GM18505 (cell line): ENCODE data around the gene PCF11.
"Not testable (repeated sequence)": the region's sequence is repeated elsewhere in the genome, so short reads cannot be mapped to it uniquely, and the experiment has no call there.

Experiments used
- ATAC-seq: cut with Tn5 transposase; IDR thresholded peaks from one replicate; pipeline ENCODE4 v1.9.1; 2021; ENCODE audit not compliant: unreplicated experiment
- POLR2A ChIP-seq: IDR thresholded peaks from 4 replicates; pipeline ENCODE4 v1.6.1; 2011; ENCODE audit warnings: borderline replicate concordance; ENCODE audit not compliant: insufficient read depth, insufficient read length; ENCODE audit errors: extremely low read depth

The PCF11 gene

GRCh38 chr11:83132191-83132590, 24.7 kb upstream of the PCF11 start:
- no peak for TF ChIP-seq POLR2A
- no peak for ATAC-seq

DNA sequence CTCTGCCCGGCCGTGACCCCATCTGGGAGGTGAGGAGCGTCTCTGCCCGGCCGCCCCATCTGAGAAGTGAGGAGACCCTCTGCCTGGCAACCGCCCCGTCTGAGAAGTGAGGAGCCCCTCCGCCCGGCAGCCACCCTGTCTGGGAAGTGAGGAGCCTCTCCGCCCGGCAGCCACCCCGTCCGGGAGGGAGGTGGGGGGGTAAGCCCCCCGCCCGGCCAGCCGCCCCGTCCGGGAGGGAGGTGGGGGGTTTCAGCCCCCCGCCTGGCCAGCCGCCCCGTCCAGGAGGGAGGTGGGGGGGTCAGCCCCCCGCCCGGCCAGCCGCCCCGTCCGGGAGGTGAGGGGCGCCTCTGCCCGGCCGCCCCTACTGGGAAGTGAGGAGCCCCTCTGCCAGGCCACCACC, 23.7 kb upstream of the PCF11 start:
- ATAC-seq, result not testable (repeated sequence)

GRCh38 chr11:83139310-83139709, 17.6 kb upstream of the PCF11 start:
- TF ChIP-seq POLR2A, result no peak
- ATAC-seq, result no peak

DNA sequence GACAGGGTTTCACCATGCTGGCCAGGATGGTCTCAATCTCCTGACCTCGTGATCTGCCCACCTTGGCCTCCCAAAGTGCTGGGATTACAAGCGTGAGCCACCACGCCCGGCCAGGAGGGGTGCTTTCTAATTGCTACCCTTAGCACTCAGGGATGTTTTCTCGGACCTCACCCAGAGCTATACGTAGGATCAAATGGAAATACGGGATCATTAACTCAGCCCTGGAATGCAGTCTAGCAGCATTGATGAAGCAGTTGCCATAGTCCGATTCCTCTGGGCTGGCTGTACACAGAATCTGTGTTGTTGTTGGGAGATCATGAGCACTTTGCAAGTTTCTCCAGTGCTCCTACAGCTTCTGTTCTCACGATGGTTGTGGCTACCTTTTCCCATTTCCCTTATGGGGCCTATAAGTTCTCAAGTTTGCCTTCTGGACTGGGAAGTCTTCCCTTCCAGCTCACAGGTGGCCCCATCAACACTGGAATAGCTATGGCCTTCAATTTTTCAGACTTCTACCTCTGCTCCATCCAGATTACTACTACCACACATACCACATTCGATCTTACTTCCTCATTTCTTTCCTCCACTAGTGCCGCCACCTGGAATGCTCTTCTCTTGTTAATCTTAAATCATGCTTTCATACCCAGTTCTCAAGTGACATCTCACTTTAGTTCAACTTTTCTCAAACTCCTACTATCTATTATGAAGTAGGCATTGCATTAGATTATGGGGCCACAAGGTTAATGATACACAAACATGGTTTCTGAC, 16.1 kb upstream of the PCF11 start:
- peak; percentile 94 for ATAC-seq
- TF ChIP-seq POLR2A, result no peak

GRCh38 chr11:83147895-83148294, 9.0 kb upstream of the PCF11 start:
- no peak for TF ChIP-seq POLR2A
- no peak for ATAC-seq

DNA sequence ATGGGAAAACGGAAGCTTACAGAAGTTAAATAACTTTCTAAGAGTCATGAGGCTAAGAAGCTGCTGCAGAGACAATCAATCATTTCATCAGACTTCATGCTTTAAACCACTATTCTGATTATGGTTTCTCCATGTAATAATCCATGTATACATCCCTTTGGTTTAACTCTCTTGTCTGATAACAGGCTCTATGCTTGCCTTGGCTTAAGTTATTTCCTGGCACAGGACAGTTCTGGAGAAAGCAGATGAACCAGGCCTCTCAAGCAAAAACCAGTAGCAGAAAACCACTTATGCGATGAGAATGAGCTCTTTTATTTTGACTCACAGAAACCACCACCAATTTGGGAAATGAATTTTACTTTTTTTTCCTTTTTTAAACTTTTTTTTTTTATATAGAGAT, 6.5 kb upstream of the PCF11 start:
- ATAC-seq, result no peak

DNA sequence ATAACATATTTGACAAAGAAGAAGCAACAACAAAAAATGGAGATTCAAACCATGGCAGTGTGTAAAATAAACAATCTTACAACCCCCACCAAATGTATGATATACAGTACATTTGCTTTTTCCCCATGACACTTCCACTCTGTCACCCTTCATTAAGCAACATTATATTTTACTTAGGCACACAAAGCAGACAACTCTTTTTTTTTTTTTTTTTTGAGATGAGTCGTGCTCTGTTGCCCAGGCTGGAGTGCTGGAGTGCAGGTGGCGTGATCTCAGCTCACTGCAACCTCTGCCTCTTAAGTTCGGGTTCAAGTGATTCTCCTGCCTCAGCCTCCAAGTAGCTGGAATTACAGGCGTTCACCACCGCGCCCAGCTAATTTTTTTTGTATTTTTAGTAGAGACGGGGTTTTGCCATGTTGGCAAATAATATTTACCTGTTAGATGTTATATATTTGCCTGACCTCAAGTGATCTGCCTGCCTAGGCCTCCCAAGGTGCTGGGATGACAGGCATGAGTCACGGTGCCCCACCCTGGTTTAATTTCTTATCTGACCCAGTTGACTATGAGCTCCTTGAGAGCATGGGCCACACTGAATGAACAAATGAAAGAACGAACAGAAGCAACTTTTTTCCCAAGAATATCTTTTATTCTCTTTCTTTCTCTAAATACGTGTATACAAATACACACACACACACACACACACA, 5.5 kb upstream of the PCF11 start:
- ATAC-seq, result no peak
- no peak for TF ChIP-seq POLR2A

More for the DNA sequence above, 6.5 kb upstream of the PCF11 start:
- no peak for TF ChIP-seq POLR2A

GRCh38 chr11:83152264-83152663, 4.7 kb upstream of the PCF11 start:
- TF ChIP-seq POLR2A, result no peak
- ATAC-seq, result no peak

DNA sequence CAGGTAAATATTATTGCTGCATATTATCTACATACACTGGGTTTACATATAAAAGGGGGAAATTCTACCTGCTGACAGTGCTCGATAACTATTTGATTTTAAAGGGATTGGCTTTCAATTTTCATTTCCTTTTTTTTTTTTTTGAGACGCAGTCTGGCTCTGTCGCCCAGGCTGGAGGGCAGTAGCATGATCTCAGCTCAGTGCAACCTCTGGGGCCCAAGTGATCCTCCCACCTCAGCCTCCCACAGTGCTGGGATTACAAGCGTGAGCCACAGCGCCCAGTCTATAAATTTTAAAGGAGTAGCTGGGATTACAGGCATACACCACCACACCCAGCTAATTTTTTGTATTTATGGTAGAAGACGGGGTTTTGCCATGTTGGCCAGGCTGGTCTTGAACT, 3.2 kb upstream of the PCF11 start:
- TF ChIP-seq POLR2A, result no peak
- ATAC-seq, result no peak

DNA sequence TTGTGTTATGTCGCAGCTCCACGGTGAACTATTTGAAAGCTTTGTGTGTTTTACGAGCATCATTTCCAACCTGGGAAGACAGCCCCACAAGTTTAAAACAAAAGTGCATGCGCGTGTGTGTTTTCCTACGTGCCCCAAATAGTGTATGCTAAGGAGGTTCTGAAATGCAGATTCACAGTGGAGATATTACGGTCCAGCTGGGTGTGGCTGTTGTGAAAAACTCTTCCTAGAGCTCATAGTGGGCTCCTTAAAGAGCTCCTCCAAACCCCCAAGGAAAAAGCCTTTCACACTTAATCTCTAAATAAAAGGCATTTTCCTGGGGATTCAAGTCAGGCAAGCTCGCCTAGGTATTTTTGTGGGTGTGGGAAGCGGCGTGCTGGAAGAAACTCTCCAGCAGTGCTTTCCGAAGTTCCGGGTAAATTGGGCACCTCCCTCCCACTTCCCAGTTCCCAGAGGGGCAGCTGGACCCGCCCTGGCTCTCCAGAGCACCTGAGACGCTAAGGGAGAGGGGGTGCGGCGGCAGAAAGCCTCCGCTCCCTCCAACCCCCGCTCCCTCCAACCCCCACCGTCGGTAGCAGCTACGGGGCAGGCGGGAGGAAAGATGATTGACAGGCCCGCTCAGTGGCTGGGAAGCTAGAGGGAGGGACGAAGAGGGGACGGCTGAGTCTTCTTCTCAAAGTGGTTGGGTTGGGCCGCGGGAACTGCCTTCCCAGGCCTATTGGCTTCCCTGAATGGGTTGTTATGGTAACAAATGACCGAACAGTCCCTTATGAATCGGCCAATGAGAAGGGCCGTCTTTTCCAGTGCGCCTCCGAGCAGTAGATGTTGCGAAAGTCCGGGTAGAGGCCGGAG, 561 bp upstream of the PCF11 start:
- TF ChIP-seq POLR2A, result no peak
- ATAC-seq, result peak; percentile 92

GRCh38 chr11:83157594-83158356, 844 bp downstream of the PCF11 start:
- ATAC-seq, result no peak
- TF ChIP-seq POLR2A, result peak; percentile 61

- ATAC-seq, result no peak
- no peak for TF ChIP-seq POLR2A
Measured at GRCh38 chr11:83158357-83158786, 1.4 kb downstream of the PCF11 start.
